ENCODE data around the gene GUCA1A. TPM values are rescaled to one million over a fixed set of nuclear protein-coding genes. Genes with fewer than 3 reads are reported as not detected.

GUCA1A gene
- total RNA-seq, 1 experiment from 2014 or later: 17.2 TPM

- no peak overlapping the region for H3K56ac ChIP-seq (ENCODE audit: insufficient read length, low read depth, low read length)
- H3K4ac ChIP-seq (ENCODE audit: low read depth, low read length): no peak overlapping the region
- no peaks in the 10 kb centered on the region; the same call in 1 of the 2 replicates for H3K4me1 ChIP-seq (ENCODE audit: insufficient read depth, low read length)
- no peaks in the 10 kb centered on the region for H3K79me1 ChIP-seq (ENCODE audit: insufficient read depth, low read depth, low read length, poor library complexity, severe bottlenecking)
- peaks cover 3% of the 10 kb centered on the region; the same call in 1 of the 2 replicates for H3K79me2 ChIP-seq (ENCODE audit: insufficient read depth, low read length)
- H2BK120ac ChIP-seq (ENCODE audit: low read depth, low read length, poor library complexity, severe bottlenecking): no peak overlapping the region
- H2BK15ac ChIP-seq (ENCODE audit: low read depth, low read length): no peak overlapping the region
- Mint-ChIP-seq H3K4me1 (peaks cover 28 to 34% of the 10 kb centered on the region in 2 experiments), H3K4me3 (no peak overlapping the region), H3K27me3 (ENCODE audit: low read depth) (peaks cover 5% of the 10 kb centered on the region), H3K27ac (no peak overlapping the region; a peak in 2 of 7 replicates), H3K36me3 (ENCODE audit: insufficient read depth in 1 of 3, low read depth in 3 of 3) (peaks cover 2 to 5% (median 5%) of the 10 kb centered on the region in 3 experiments; a peak in 4 of 7 replicates), H3K9me3 (no peaks in the 10 kb centered on the region)
- H4K8ac ChIP-seq (replicated peaks; ENCODE audit: insufficient read length, low read depth, low read length): no peak overlapping the region
- no peak overlapping the region for H4K5ac ChIP-seq (ENCODE audit: insufficient read length, low read depth, low read length)
- no peak overlapping the region for H3T11ph ChIP-seq (ENCODE audit: low read length)
- no peak overlapping the region for H4K91ac ChIP-seq (ENCODE audit: insufficient read length, low read depth, low read length)
- no peak overlapping the region for H3K9ac ChIP-seq (ENCODE audit: extremely low read depth, insufficient read length, low read length)
- DNase-seq: no peak
- H2AFZ ChIP-seq (ENCODE audit: low read length): no peak overlapping the region
- H3K23me2 ChIP-seq (ENCODE audit: insufficient read length, low read depth, low read length, poor library complexity, severe bottlenecking): peaks cover 4% of the 10 kb centered on the region
- no peaks in the 10 kb centered on the region for H4K20me1 ChIP-seq (ENCODE audit: control insufficient read depth, insufficient read depth, insufficient read length)
- no peak overlapping the region for H3K4me2 ChIP-seq (ENCODE audit: insufficient read depth, insufficient read length, low read length)
- WGBS (ENCODE audit: extremely low coverage, insufficient read length, low lambda C conversion rate): no CpG with 5 or more reads among the region's 10 CpGs
- H2AK5ac ChIP-seq (ENCODE audit: insufficient read length, low read length): no peak overlapping the region
- no peak overlapping the region for H3K23ac ChIP-seq (ENCODE audit: insufficient read length, low read depth, low read length)
- no peaks in the 10 kb centered on the region for H3K9me3 ChIP-seq (ENCODE audit: control insufficient read depth, low read depth, low read length)
- no peak overlapping the region for H3K27ac ChIP-seq (ENCODE audit: insufficient read length, low read depth, low read length)
- no peak overlapping the region for H2BK12ac ChIP-seq (ENCODE audit: insufficient read length, low read depth, low read length)
- no peak overlapping the region for H2BK20ac ChIP-seq (ENCODE audit: low read depth, low read length, poor library complexity, severe bottlenecking)
- H3K18ac ChIP-seq (ENCODE audit: insufficient read length, low read depth, low read length): no peak overlapping the region
- no peak for TF ChIP-seq CTCF (conservative IDR thresholded peaks at IDR 0.05)
- no peaks in the 10 kb centered on the region for H3K27me3 ChIP-seq (ENCODE audit: insufficient read depth, low read length)
- no peak overlapping the region for H2BK5ac ChIP-seq (ENCODE audit: insufficient read length, low read length)
- H3K14ac ChIP-seq (ENCODE audit: insufficient read depth, low read length): no peak overlapping the region
These were observed 26.0 kb upstream of the GUCA1A start for GRCh38 chr6:42147138-42147562.
